ENCODE measurements around the gene IL37.

Gene IL37

GRCh38 chr2:112919086-112919485 lies 8.1 kb downstream of the IL37 start:
- WGBS (ENCODE audit: insufficient coverage) = no CpG with 5 or more reads among the region's 1 CpG
- no peak for DNase-seq
- peaks cover 0 to 3% (median 0%) of the 10 kb centered on the region in 5 experiments for H3K9me3 ChIP-seq (ENCODE audit: control extremely low read depth in 1 of 5, control insufficient read depth in 4 of 5, insufficient read depth in 2 of 5, low read depth in 1 of 5, low read length in 4 of 5)
- no peaks in the 10 kb centered on the region for H3K36me3 ChIP-seq (ENCODE audit: control insufficient read depth in 4 of 4, insufficient read depth in 4 of 4, low read length in 3 of 4)
- CTCF ChIA-PET = interaction anchor here (1.0 to 1.8 kb wide), 3 partner anchors 13 to 174 kb away, joined by 3 to 4 read pairs (median 4); no protein-coding TSS in a partner anchor
- peaks cover 0 to 1% (median under 1%) of the 10 kb centered on the region in 4 experiments for H3K4me1 ChIP-seq (ENCODE audit: control extremely low read depth in 1 of 4, control insufficient read depth in 4 of 4, insufficient read depth in 4 of 4, low read length in 3 of 4)
- H3K4me3 ChIP-seq (ENCODE audit: control insufficient read depth in 1 of 7, extremely low read depth in 1 of 7, insufficient read depth in 4 of 7, low read depth in 2 of 7, low read length in 6 of 7) = no peak overlapping the region
- no peak overlapping the region for H3K27ac ChIP-seq (ENCODE audit: insufficient read depth in 1 of 2, low read depth in 1 of 2, low read length in 2 of 2, poor library complexity in 1 of 2, severe bottlenecking in 2 of 2)
- H3K27me3 ChIP-seq (replicated peaks in 2 of 5; ENCODE audit: control insufficient read depth in 4 of 5, insufficient read depth in 5 of 5, low read length in 4 of 5) = no peaks in the 10 kb centered on the region
- POLR2A ChIA-PET = no interaction called here

GRCh38 chr2:112920923-112921532 lies 10.1 kb downstream of the IL37 start:
- H3K27me3 ChIP-seq (replicated peaks in 2 of 5; ENCODE audit: control insufficient read depth in 4 of 5, insufficient read depth in 5 of 5, low read length in 4 of 5) = no peaks in the 10 kb centered on the region
- H3K4me1 ChIP-seq (ENCODE audit: control extremely low read depth in 1 of 4, control insufficient read depth in 4 of 4, insufficient read depth in 4 of 4, low read length in 3 of 4) = peaks cover 0 to 17% (median 9%) of the 10 kb centered on the region in 4 experiments
- ChIA-PET CTCF (interaction anchor here (0.8 to 1.1 kb wide), 2 partner anchors 21 to 184 kb away, joined by 3 read pairs; no protein-coding TSS in a partner anchor), POLR2A (no interaction called here)
- DNase-seq = no peak
- H3K9me3 ChIP-seq (ENCODE audit: control extremely low read depth in 1 of 5, control insufficient read depth in 4 of 5, insufficient read depth in 2 of 5, low read depth in 1 of 5, low read length in 4 of 5) = peaks cover 0 to 3% (median 0%) of the 10 kb centered on the region in 5 experiments
- 93% methylated on average over 3 of the region's 4 CpGs for WGBS (ENCODE audit: insufficient coverage)
- H3K27ac ChIP-seq (ENCODE audit: insufficient read depth in 1 of 2, low read depth in 1 of 2, low read length in 2 of 2, poor library complexity in 1 of 2, severe bottlenecking in 2 of 2) = no peak overlapping the region
- H3K4me3 ChIP-seq (ENCODE audit: control insufficient read depth in 1 of 7, extremely low read depth in 1 of 7, insufficient read depth in 4 of 7, low read depth in 2 of 7, low read length in 6 of 7) = no peak overlapping the region
- no peaks in the 10 kb centered on the region for H3K36me3 ChIP-seq (ENCODE audit: control insufficient read depth in 4 of 4, insufficient read depth in 4 of 4, low read length in 3 of 4)

DNA sequence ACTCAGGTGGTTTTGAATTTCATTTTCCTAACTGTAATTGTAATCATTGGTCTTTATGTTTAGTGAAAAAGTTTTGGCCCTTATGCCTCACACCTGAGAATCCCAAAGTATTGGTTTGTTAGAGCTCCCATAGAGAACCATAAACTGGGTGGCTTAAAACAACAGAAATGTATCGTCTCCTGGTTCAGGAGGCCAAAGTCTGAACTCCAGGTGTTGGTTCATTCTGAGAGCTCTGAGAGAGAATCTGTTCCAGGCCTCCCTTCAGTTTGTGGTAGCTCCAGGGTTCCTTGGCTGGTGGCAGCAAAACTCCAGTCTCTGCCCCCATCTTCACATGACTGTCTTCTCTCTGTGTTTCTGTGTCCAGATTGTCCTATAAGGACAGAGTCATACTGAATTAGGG lies 11.0 kb downstream of the IL37 start:
- no peaks in the 10 kb centered on the region for H3K36me3 ChIP-seq (ENCODE audit: control insufficient read depth in 4 of 4, insufficient read depth in 4 of 4, low read length in 3 of 4)
- DNase-seq = no peak
- 100% methylated on average over 1 of the region's 1 CpG for WGBS (ENCODE audit: insufficient coverage)
- ChIA-PET POLR2A (no interaction called here), CTCF (interaction anchor here (1.1 to 1.6 kb wide), 3 partner anchors 20 to 185 kb away, joined by 3 to 5 read pairs (median 3); no protein-coding TSS in a partner anchor)
- H3K4me3 ChIP-seq (ENCODE audit: control insufficient read depth in 1 of 7, extremely low read depth in 1 of 7, insufficient read depth in 4 of 7, low read depth in 2 of 7, low read length in 6 of 7) = no peak overlapping the region
- H3K27ac ChIP-seq (ENCODE audit: insufficient read depth in 1 of 2, low read depth in 1 of 2, low read length in 2 of 2, poor library complexity in 1 of 2, severe bottlenecking in 2 of 2) = no peak overlapping the region
- H3K4me1 ChIP-seq (ENCODE audit: control extremely low read depth in 1 of 4, control insufficient read depth in 4 of 4, insufficient read depth in 4 of 4, low read length in 3 of 4) = peaks cover 0 to 17% (median 9%) of the 10 kb centered on the region in 4 experiments
- no peaks in the 10 kb centered on the region for H3K27me3 ChIP-seq (replicated peaks in 2 of 5; ENCODE audit: control insufficient read depth in 4 of 5, insufficient read depth in 5 of 5, low read length in 4 of 5)
- peaks cover 0 to 3% (median 0%) of the 10 kb centered on the region in 5 experiments for H3K9me3 ChIP-seq (ENCODE audit: control extremely low read depth in 1 of 5, control insufficient read depth in 4 of 5, insufficient read depth in 2 of 5, low read depth in 1 of 5, low read length in 4 of 5)

DNA sequence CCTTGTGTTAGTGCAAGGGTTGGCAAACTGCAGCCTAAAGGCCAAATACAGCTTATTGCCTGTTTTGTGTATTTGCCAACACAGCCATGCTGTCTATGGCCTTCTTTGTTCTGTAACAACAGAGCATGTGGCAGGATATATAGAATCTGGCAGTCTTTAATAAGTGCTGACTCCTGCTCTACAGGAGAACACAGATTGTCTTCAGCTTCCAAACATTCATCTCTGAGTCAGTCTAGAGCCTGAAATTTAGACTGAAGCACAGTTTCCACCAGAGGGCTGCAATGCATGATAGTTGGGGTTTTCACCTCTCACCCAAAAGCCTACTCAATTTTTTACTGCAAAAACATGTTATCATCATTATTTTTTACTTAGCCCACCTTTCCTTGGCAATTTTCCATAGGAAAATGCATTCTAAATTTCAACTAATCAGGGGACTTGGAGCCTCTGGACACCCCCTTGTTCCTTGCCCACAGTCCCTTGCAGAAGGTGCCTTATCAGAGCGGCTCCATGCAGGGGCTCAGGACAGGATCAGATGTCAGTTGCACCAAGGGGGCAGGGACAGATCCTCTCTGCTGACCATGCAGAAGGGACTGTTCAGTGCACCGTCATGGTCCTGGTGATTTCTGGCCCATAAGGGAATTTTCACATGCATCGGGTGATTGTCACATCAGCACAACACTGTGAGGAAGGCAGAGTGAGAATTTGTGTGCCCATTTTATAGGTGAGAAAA lies 12.4 kb downstream of the IL37 start:
- WGBS (ENCODE audit: insufficient coverage) = 100% methylated on average over 2 of the region's 3 CpGs
- H3K4me3 ChIP-seq (ENCODE audit: control insufficient read depth in 1 of 7, extremely low read depth in 1 of 7, insufficient read depth in 4 of 7, low read depth in 2 of 7, low read length in 6 of 7) = no peak overlapping the region
- POLR2A ChIA-PET = no interaction called here
- DNase-seq = no peak
- H3K27me3 ChIP-seq (replicated peaks in 2 of 5; ENCODE audit: control insufficient read depth in 4 of 5, insufficient read depth in 5 of 5, low read length in 4 of 5) = no peaks in the 10 kb centered on the region
- H3K4me1 ChIP-seq (ENCODE audit: control extremely low read depth in 1 of 4, control insufficient read depth in 4 of 4, insufficient read depth in 4 of 4, low read length in 3 of 4) = peaks cover 0 to 17% (median 9%) of the 10 kb centered on the region in 4 experiments
- no peak overlapping the region for H3K27ac ChIP-seq (ENCODE audit: insufficient read depth in 1 of 2, low read depth in 1 of 2, low read length in 2 of 2, poor library complexity in 1 of 2, severe bottlenecking in 2 of 2)
- H3K36me3 ChIP-seq (ENCODE audit: control insufficient read depth in 4 of 4, insufficient read depth in 4 of 4, low read length in 3 of 4) = no peaks in the 10 kb centered on the region
- CTCF ChIA-PET = interaction anchor here (0.8 to 2.0 kb wide), 6 partner anchors 9 to 175 kb away, joined by 3 to 12 read pairs (median 4); no protein-coding TSS in a partner anchor
- peaks cover 0 to 3% (median 0%) of the 10 kb centered on the region in 5 experiments for H3K9me3 ChIP-seq (ENCODE audit: control extremely low read depth in 1 of 5, control insufficient read depth in 4 of 5, insufficient read depth in 2 of 5, low read depth in 1 of 5, low read length in 4 of 5)

GRCh38 chr2:112923967-112924338 lies 13.0 kb downstream of the IL37 start:
- Histone ChIP-seq H3K27ac (ENCODE audit: insufficient read depth in 1 of 2, low read depth in 1 of 2, low read length in 2 of 2, poor library complexity in 1 of 2, severe bottlenecking in 2 of 2) (no peak overlapping the region), H3K9me3 (ENCODE audit: control extremely low read depth in 1 of 5, control insufficient read depth in 4 of 5, insufficient read depth in 2 of 5, low read depth in 1 of 5, low read length in 4 of 5) (peaks cover 0 to 3% (median 0%) of the 10 kb centered on the region in 5 experiments), H3K4me3 (ENCODE audit: control insufficient read depth in 1 of 7, extremely low read depth in 1 of 7, insufficient read depth in 4 of 7, low read depth in 2 of 7, low read length in 6 of 7) (no peak overlapping the region), H3K4me1 (ENCODE audit: control extremely low read depth in 1 of 4, control insufficient read depth in 4 of 4, insufficient read depth in 4 of 4, low read length in 3 of 4) (peaks cover 0 to 17% (median 9%) of the 10 kb centered on the region in 4 experiments), H3K36me3 (ENCODE audit: control insufficient read depth in 4 of 4, insufficient read depth in 4 of 4, low read length in 3 of 4) (no peaks in the 10 kb centered on the region), H3K27me3 (replicated peaks in 2 of 5; ENCODE audit: control insufficient read depth in 4 of 5, insufficient read depth in 5 of 5, low read length in 4 of 5) (no peaks in the 10 kb centered on the region)
- ChIA-PET CTCF (interaction anchor here (0.8 to 2.0 kb wide), 3 partner anchors 9 to 175 kb away, joined by 3 to 12 read pairs (median 8); no protein-coding TSS in a partner anchor), POLR2A (no interaction called here)
- DNase-seq = no peak
- 100% methylated on average over 3 of the region's 5 CpGs for WGBS (ENCODE audit: insufficient coverage)

DNA sequence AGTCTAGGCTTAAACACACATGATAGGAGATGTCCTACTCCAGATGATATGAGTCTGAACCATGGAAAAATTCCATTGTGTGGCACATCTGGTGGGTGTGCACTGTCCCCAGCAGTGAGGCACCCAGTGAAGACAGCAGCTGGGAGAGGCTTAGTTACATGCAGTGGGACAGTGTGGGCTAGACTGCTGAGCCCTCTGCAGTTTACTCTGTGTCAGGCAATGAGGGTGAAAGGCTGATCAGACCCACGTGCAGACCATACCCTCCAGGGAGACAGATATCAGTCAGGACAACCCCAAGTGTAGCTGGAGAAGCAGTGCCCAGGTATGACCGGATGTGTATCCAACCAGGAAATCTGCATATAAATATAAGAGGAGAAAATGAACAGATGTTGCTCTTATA lies 13.4 kb downstream of the IL37 start:
- DNase-seq = peak in 1 of 3 donors; percentile 13
- Histone ChIP-seq H3K9me3 (ENCODE audit: control extremely low read depth in 1 of 5, control insufficient read depth in 4 of 5, insufficient read depth in 2 of 5, low read depth in 1 of 5, low read length in 4 of 5) (peaks cover 0 to 3% (median 0%) of the 10 kb centered on the region in 5 experiments), H3K4me3 (ENCODE audit: control insufficient read depth in 1 of 7, extremely low read depth in 1 of 7, insufficient read depth in 4 of 7, low read depth in 2 of 7, low read length in 6 of 7) (no peak overlapping the region), H3K4me1 (ENCODE audit: control extremely low read depth in 1 of 4, control insufficient read depth in 4 of 4, insufficient read depth in 4 of 4, low read length in 3 of 4) (peaks cover 0 to 17% (median 9%) of the 10 kb centered on the region in 4 experiments), H3K36me3 (ENCODE audit: control insufficient read depth in 4 of 4, insufficient read depth in 4 of 4, low read length in 3 of 4) (no peaks in the 10 kb centered on the region), H3K27me3 (replicated peaks in 2 of 5; ENCODE audit: control insufficient read depth in 4 of 5, insufficient read depth in 5 of 5, low read length in 4 of 5) (no peaks in the 10 kb centered on the region), H3K27ac (ENCODE audit: insufficient read depth in 1 of 2, low read depth in 1 of 2, low read length in 2 of 2, poor library complexity in 1 of 2, severe bottlenecking in 2 of 2) (no peak overlapping the region)
- WGBS (ENCODE audit: insufficient coverage) = 15% methylated on average over 2 of the region's 2 CpGs
- POLR2A ChIA-PET = no interaction called here
- CTCF ChIA-PET = interaction anchor here (0.8 to 2.0 kb wide), 3 partner anchors 10 to 175 kb away, joined by 3 to 12 read pairs (median 8); no protein-coding TSS in a partner anchor
